Panc1 (cell line): ENCODE measurements around the gene STAM. TPM values are rescaled to one million over a fixed set of nuclear protein-coding genes. Genes with fewer than 3 reads are reported as not detected.

ENCODE experiments used
- ATAC-seq: fragments of 200-7000 bp; cut with Tn5 transposase; 2 replicates; pipeline ENCODE4 v1.9.1; 2020; ENCODE audit warnings: mild to moderate bottlenecking, moderate library complexity
- BruUV-seq: library from RNA; stranded (reverse); fragments of 400-500 nt; replicated peaks from 2 replicates; lab custom pipeline; 2021; lab: Mats Ljungman, UMichigan
- CTCF ChIA-PET: fragments of 300-600 bp; sonication (Branson Sonifier 250); formaldehyde crosslinking; loops from one replicate; lab custom pipeline; 2022; ENCODE audit warnings: antibody characterized with exemption; lab: Charles Lee
- POLR2A ChIA-PET: fragments of 300-600 bp; sonication (Branson Sonifier 250); formaldehyde crosslinking; loops from one replicate; lab custom pipeline; 2022; ENCODE audit warnings: antibody characterized with exemption; lab: Charles Lee
- DNase-seq: peaks from one replicate; pipeline ENCODE4 v3.0.0-alpha.2; 2010; ENCODE audit warnings: low read depth, low spot score
- H3K27ac ChIP-seq: 2 replicates; pipeline ENCODE4 v1.5.1; 2011; ENCODE audit warnings: mild to moderate bottlenecking, low read length, inconsistent platforms
- H3K27me3 ChIP-seq: fragments of 200-500 bp; sonication (Bioruptor generic); 2 replicates; pipeline ENCODE4 v1.6.0; 2014; ENCODE audit warnings: low read length, inconsistent platforms; ENCODE audit not compliant: control insufficient read depth, insufficient read depth
- H3K36me3 ChIP-seq: fragments of 200-500 bp; sonication (Bioruptor generic); 2 replicates; pipeline ENCODE4 v1.5.1; 2014; ENCODE audit warnings: inconsistent platforms, mild to moderate bottlenecking, low read length, moderate library complexity; ENCODE audit not compliant: control insufficient read depth, insufficient read depth
- H3K4me1 ChIP-seq: 2 replicates; pipeline ENCODE4 v1.5.1; 2011; ENCODE audit warnings: inconsistent platforms, mild to moderate bottlenecking, low read length, moderate library complexity; ENCODE audit not compliant: control insufficient read depth, insufficient read depth
- H3K4me3 ChIP-seq, 2 experiments: 2 replicates each; pipeline ENCODE4 v1.5.1; 2011 to 2012; ENCODE audit warnings: low read depth in 2 of 2, low read length in 2 of 2, mild to moderate bottlenecking in 2 of 2, inconsistent platforms in 1 of 2, moderate library complexity in 1 of 2
- H3K9me3 ChIP-seq: fragments of 200-500 bp; sonication (Bioruptor generic); 2 replicates; pipeline ENCODE4 v1.5.1; 2014; ENCODE audit warnings: low read depth, mild to moderate bottlenecking, inconsistent platforms, low read length, moderate library complexity; ENCODE audit not compliant: control insufficient read depth, insufficient read depth
- CTCF ChIP-seq: fragments of 450-650 bp; IDR thresholded peaks from 2 replicates; pipeline ENCODE4 v1.5.1; 2017; ENCODE audit warnings: mild to moderate bottlenecking
- POLR2AphosphoS5 ChIP-seq: IDR thresholded peaks from 2 replicates; pipeline ENCODE4 v1.6.1; 2012; ENCODE audit warnings: mild to moderate bottlenecking, low read depth, low read length, moderate library complexity
- REST ChIP-seq, 2 experiments: IDR thresholded peaks; 2 replicates each; pipeline ENCODE4 v1.6.1; 2011 to 2012; ENCODE audit warnings: low read depth in 2 of 2, control low read depth in 1 of 2, low read length in 1 of 2, mild to moderate bottlenecking in 1 of 2, moderate library complexity in 1 of 2; ENCODE audit not compliant: insufficient read depth in 1 of 2
- SIN3A ChIP-seq: IDR thresholded peaks from 2 replicates; pipeline ENCODE4 v1.6.1; 2012; ENCODE audit warnings: low read depth, mild to moderate bottlenecking, low read length, moderate library complexity, borderline replicate concordance; ENCODE audit not compliant: insufficient read depth
- TCF7L2 ChIP-seq: IDR thresholded peaks from 2 replicates; pipeline ENCODE4 v1.6.1; 2011; ENCODE audit warnings: mild to moderate bottlenecking, low read depth, low read length, inconsistent platforms
- in situ Hi-C: cut with HindIII; loops from 2 replicates; pipeline ENCODE4 v1.10.0; 2016; ENCODE audit warnings: low sequenced_read_pairs, low pct_unique_long_range_greater_than_20kb
- intact Hi-C: fragments of 100-400 bp; cut with micrococcal nuclease; formaldehyde crosslinking; loops from one replicate; pipeline ENCODE4 v1.10.0; 2022; ENCODE audit not compliant: unreplicated experiment
- total RNA-seq: library from RNA; stranded (reverse); gene quantifications from one replicate; pipeline ENCODE4 v1.2.1, GENCODE V29; 2021; ENCODE audit not compliant: unreplicated experiment

STAM gene
- total RNA-seq, 1 experiment from 2014 or later = 18.9 TPM

DNA sequence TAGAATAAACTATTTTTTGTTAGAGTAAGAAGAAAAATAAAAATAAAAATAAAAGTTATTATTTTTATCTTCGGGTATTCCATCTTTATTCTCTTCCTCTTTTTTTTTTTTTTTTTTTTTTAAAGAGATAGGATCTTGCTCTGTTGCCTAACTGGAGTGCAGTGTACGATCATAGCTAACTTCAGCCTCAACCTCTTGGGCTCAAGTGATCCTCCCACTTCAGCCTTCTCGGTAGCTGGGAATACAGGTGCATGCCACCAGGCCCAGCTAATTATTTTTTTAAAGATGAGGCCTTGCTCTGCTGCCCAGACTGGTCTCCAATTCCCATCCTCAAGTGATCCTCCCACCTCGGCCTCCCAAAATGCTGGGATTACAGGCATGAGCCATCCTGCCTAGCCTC, 15.4 kb downstream of the STAM start:
- ChIA-PET POLR2A (no interaction called here), CTCF (no interaction called here)
- ATAC-seq (no peak), DNase-seq (no peak)
- TF ChIP-seq TCF7L2 (no peak), REST (IDR thresholded peaks at IDR 0.05; ENCODE audit: insufficient read depth in 1 of 2, low read depth in 2 of 2, low read length in 1 of 2) (no peak), POLR2AphosphoS5 (no peak), CTCF (no peak), SIN3A (no peak)
- H3K36me3 ChIP-seq = no peaks in the 10 kb centered on the region; the same call in 1 of the 2 replicates
- H3K27me3 ChIP-seq = no peaks in the 10 kb centered on the region
- H3K4me1 ChIP-seq = peaks cover 11% of the 10 kb centered on the region; the same call in 1 of the 2 replicates
- BruUV-seq = no TSS peak
- in situ Hi-C loops (no loop called here), intact Hi-C loops (no loop called here)
- no peaks in the 10 kb centered on the region for H3K9me3 ChIP-seq
- H3K27ac ChIP-seq = no peak overlapping the region
- no peak overlapping the region for H3K4me3 ChIP-seq

DNA sequence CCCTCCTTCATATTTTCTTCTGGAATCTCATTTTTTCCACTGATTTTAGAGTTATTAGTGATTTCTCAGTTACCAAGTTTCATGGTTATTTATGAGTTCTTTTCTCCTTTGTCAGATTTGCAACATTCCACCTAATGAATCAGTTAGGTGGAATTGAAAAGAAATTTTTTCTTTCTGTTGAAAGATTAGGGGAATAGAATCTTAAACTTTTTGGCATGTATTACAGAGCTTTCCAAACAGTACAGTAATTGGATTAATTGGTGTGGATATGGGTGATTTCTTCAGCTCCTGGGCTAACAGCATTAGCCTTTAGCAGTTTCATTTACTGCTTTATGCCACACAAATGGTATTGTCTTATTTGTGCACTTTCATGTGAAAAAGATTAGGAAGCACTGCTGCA, 17.0 kb downstream of the STAM start:
- H3K4me3 ChIP-seq = no peak overlapping the region
- intact Hi-C loops (no loop called here), in situ Hi-C loops (no loop called here)
- no peaks in the 10 kb centered on the region for H3K27me3 ChIP-seq
- no peak for ATAC-seq
- TF ChIP-seq SIN3A = no peak
- no peak for TF ChIP-seq TCF7L2
- no peak for TF ChIP-seq POLR2AphosphoS5
- TF ChIP-seq CTCF = no peak
- TF ChIP-seq REST (IDR thresholded peaks at IDR 0.05; ENCODE audit: insufficient read depth in 1 of 2, low read depth in 2 of 2, low read length in 1 of 2) = no peak
- ChIA-PET POLR2A (no interaction called here), CTCF (no interaction called here)
- no peak for DNase-seq
- H3K36me3 ChIP-seq = no peaks in the 10 kb centered on the region; the same call in 1 of the 2 replicates
- no peaks in the 10 kb centered on the region for H3K9me3 ChIP-seq
- H3K4me1 ChIP-seq = peaks cover 9% of the 10 kb centered on the region
- H3K27ac ChIP-seq = no peak overlapping the region
- BruUV-seq = no TSS peak
